GM12872 (cell line): Measurements from ENCODE around the gene HK1.

Experiments used
- CTCF ChIP-seq: IDR thresholded peaks from 3 replicates; pipeline ENCODE4 v1.5.1; 2011; ENCODE audit warnings: low read depth, mild to moderate bottlenecking, low read length, moderate library complexity; ENCODE audit not compliant: insufficient read depth

Gene HK1

GRCh38 chr10:69272624-69273023 lies 5.7 kb upstream of the HK1 start:
- TF ChIP-seq CTCF, result no peak

GRCh38 chr10:69275444-69275843 lies 2.9 kb upstream of the HK1 start:
- no peak for TF ChIP-seq CTCF

- no peak for TF ChIP-seq CTCF
Measured at GRCh38 chr10:69276503-69276902, 1.8 kb upstream of the HK1 start.

GRCh38 chr10:69279110-69279509 lies 814 bp downstream of the HK1 start:
- no peak for TF ChIP-seq CTCF

- TF ChIP-seq CTCF, result no peak
Measured at GRCh38 chr10:69281507-69282413, 3.5 kb downstream of the HK1 start.

- no peak for TF ChIP-seq CTCF
Measured at GRCh38 chr10:69285699-69286098, 7.4 kb downstream of the HK1 start.

- TF ChIP-seq CTCF, result no peak
Measured at GRCh38 chr10:69287181-69287580, 8.9 kb downstream of the HK1 start.

- no peak for TF ChIP-seq CTCF
Measured at GRCh38 chr10:69290993-69291392, 12.7 kb downstream of the HK1 start.
